A673 (cell line): ENCODE measurements around the gene CPAMD8.

Source experiments
- CTCF ChIP-seq: fragments of 300-800, 200-600 bp; sonication (generic); conservative IDR thresholded peaks from 2 replicates; pipeline ENCODE4 v1.5.1; 2017; ENCODE audit warnings: low read depth, mild to moderate bottlenecking, antibody characterized with exemption, low read length, moderate library complexity, mixed read lengths
- EZH2 ChIP-seq: fragments of 200-600 bp; sonication (generic); IDR thresholded peaks from 2 replicates; pipeline ENCODE4 v1.6.1; 2017; ENCODE audit warnings: borderline replicate concordance, low read depth, mild to moderate bottlenecking, mixed read lengths, antibody characterized with exemption, low read length; ENCODE audit not compliant: poor library complexity, severe bottlenecking

- no peak for TF ChIP-seq CTCF
- TF ChIP-seq EZH2, result no peak
Measured at GRCh38 chr19:17055636-17056035, 29.0 kb upstream of the CPAMD8 start.
